ENCODE results near the gene SMARCD1. TPM values are rescaled to one million over a fixed set of nuclear protein-coding genes. Genes with fewer than 3 reads are reported as not detected.

SMARCD1 gene
- total RNA-seq: 10 to 100 TPM; 44.7 to 61.6 (median 46.5) TPM

- no peak for TF ChIP-seq CTCF (IDR thresholded peaks at IDR 0.05; ENCODE audit: low read depth)
These were observed at the start of gene SMARCD1 for GRCh38 chr12:50084775-50085614. SMARCD1 (plus strand) TSS chr12:50085342; CDS start chr12:50085370, 28 bp downstream.

GRCh38 chr12:50038336-50038735, 46.8 kb upstream of the SMARCD1 start:
- no peak for TF ChIP-seq CTCF (IDR thresholded peaks at IDR 0.05; ENCODE audit: low read depth)

GRCh38 chr12:50039151-50039835, 45.8 kb upstream of the SMARCD1 start:
- no peak for TF ChIP-seq CTCF (IDR thresholded peaks at IDR 0.05; ENCODE audit: low read depth)

- TF ChIP-seq CTCF (IDR thresholded peaks at IDR 0.05; ENCODE audit: low read depth): no peak
These were observed 44.5 kb upstream of the SMARCD1 start for GRCh38 chr12:50040657-50041056.

GRCh38 chr12:50041062-50041860, 43.9 kb upstream of the SMARCD1 start:
- TF ChIP-seq CTCF (IDR thresholded peaks at IDR 0.05; ENCODE audit: low read depth): no peak

- TF ChIP-seq CTCF (IDR thresholded peaks at IDR 0.05; ENCODE audit: low read depth): no peak
These were observed 43.2 kb upstream of the SMARCD1 start for GRCh38 chr12:50041962-50042361.

- no peak for TF ChIP-seq CTCF (IDR thresholded peaks at IDR 0.05; ENCODE audit: low read depth)
These were observed 42.4 kb upstream of the SMARCD1 start for GRCh38 chr12:50042693-50043092.

Measured in subcutaneous adipose tissue (tissue), 4 donors.